Parathyroid adenoma (tissue), 2 donors: ENCODE data around the gene MYO18B.

Source experiments
- H2AFZ ChIP-seq: fragments of 300-600 bp; sonication (generic); one replicate; pipeline ENCODE4 v1.7.0; 2017; ENCODE audit warnings: antibody characterized with exemption, mild to moderate bottlenecking
- H3K27ac ChIP-seq: fragments of 300-600 bp; sonication (generic); one replicate; pipeline ENCODE4 v1.7.0; 2017
- H3K27me3 ChIP-seq: fragments of 300-600 bp; sonication (generic); one replicate; pipeline ENCODE4 v1.7.0; 2017; ENCODE audit warnings: low read length; ENCODE audit not compliant: control insufficient read depth, insufficient read depth
- H3K36me3 ChIP-seq: fragments of 300-600 bp; sonication (generic); one replicate; pipeline ENCODE4 v1.7.0; 2017; ENCODE audit warnings: low read length; ENCODE audit not compliant: control insufficient read depth, insufficient read depth
- H3K4me1 ChIP-seq: fragments of 300-600 bp; sonication (generic); one replicate; pipeline ENCODE4 v1.7.0; 2017; ENCODE audit warnings: control low read depth
- H3K4me2 ChIP-seq: fragments of 300-600 bp; sonication (generic); one replicate; pipeline ENCODE4 v1.7.0; 2017; ENCODE audit warnings: low read length
- H3K4me3 ChIP-seq: fragments of 300-600 bp; sonication (generic); one replicate; pipeline ENCODE4 v1.7.0; 2017; ENCODE audit warnings: low read depth, low read length
- H3K79me2 ChIP-seq: fragments of 300-600 bp; sonication (generic); one replicate; pipeline ENCODE4 v1.7.0; 2017; ENCODE audit warnings: control low read depth
- H3K9ac ChIP-seq: fragments of 300-600 bp; sonication (generic); one replicate; pipeline ENCODE4 v1.7.0; 2017; ENCODE audit warnings: mild to moderate bottlenecking
- H3K9me3 ChIP-seq: fragments of 300-600 bp; sonication (generic); one replicate; pipeline ENCODE4 v1.7.0; 2017; ENCODE audit warnings: low read length; ENCODE audit not compliant: control insufficient read depth
- TF ChIP-seq, protein P1 (sequence below): fragments of 300-600 bp; sonication (generic); IDR thresholded peaks from one replicate; pipeline ENCODE4 v1.7.0; 2017; ENCODE audit warnings: antibody characterized with exemption, mild to moderate bottlenecking
- donor health status: primary hyperparathyroidism.

MYO18B gene

DNA sequence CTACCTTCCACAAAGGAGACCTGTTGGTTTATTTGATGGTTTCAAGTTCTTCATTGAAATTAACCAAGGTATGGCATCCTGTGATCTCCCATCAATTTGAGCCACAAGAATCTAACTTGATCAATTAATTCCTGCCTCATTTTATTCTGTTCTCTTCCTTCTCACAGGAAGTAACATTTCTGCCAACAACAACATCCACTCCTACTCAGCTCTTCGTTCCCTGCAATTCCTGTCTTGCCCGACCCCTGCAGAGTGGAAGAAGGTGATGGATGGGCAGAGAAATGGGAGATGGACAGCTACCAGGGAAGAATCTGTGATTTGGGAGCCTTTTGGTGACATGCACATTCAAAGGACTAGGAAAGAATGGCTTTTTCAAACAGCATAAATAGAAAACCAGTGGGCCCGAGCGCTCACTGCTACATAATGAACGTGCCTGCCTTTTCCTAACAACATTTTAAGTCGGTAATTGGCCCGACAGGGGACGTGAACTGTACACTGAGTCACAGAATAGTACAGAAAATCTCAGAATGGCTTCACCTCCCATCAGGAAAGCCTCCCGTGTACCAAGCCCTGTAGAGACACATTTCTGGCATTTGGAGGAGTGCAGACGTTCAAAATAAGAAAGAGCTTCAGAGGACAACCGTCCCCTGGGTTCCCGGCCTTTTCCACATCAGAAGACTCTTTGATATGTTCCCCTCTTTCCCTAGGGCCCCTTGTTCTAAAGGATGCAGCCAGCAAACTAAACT lies 314.6 kb downstream of the MYO18B start:
- Histone ChIP-seq H3K9ac (no peak overlapping the region), H3K4me2 (no peak overlapping the region), H3K36me3 (no peaks in the 10 kb centered on the region), H3K9me3 (no peaks in the 10 kb centered on the region), H3K27ac (no peak overlapping the region), H3K4me3 (no peak overlapping the region), H3K27me3 (no peaks in the 10 kb centered on the region), H2AFZ (no peak overlapping the region), H3K4me1 (no peaks in the 10 kb centered on the region), H3K79me2 (no peaks in the 10 kb centered on the region)
- TF ChIP-seq, protein P1, sequence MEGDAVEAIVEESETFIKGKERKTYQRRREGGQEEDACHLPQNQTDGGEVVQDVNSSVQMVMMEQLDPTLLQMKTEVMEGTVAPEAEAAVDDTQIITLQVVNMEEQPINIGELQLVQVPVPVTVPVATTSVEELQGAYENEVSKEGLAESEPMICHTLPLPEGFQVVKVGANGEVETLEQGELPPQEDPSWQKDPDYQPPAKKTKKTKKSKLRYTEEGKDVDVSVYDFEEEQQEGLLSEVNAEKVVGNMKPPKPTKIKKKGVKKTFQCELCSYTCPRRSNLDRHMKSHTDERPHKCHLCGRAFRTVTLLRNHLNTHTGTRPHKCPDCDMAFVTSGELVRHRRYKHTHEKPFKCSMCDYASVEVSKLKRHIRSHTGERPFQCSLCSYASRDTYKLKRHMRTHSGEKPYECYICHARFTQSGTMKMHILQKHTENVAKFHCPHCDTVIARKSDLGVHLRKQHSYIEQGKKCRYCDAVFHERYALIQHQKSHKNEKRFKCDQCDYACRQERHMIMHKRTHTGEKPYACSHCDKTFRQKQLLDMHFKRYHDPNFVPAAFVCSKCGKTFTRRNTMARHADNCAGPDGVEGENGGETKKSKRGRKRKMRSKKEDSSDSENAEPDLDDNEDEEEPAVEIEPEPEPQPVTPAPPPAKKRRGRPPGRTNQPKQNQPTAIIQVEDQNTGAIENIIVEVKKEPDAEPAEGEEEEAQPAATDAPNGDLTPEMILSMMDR, result no peak

DNA sequence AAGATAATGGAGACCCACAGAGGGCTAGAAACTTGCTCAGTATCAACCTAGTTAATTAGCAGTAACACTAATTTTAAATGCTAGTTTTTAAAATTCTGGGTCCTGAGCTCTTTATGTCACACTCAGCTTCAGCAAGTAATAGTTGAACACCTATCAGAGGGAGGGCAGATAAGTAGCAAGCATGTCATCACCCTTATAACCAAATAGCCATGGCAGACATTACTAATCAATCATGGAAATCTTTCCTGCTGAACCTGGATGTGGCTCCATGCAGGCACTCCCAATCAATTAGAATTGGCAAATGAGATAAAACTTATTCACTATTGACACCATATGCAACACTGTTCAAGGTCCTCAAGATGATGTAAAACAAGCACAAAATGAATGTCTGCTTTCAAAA lies 315.7 kb downstream of the MYO18B start:
- H3K9me3 ChIP-seq, result no peaks in the 10 kb centered on the region
- no peak overlapping the region for H3K9ac ChIP-seq
- no peak overlapping the region for H3K4me2 ChIP-seq
- TF ChIP-seq, protein P1, result no peak
- H3K4me3 ChIP-seq, result no peak overlapping the region
- H2AFZ ChIP-seq, result no peak overlapping the region
- H3K4me1 ChIP-seq, result no peaks in the 10 kb centered on the region
- H3K27me3 ChIP-seq, result no peaks in the 10 kb centered on the region
- no peaks in the 10 kb centered on the region for H3K79me2 ChIP-seq
- no peak overlapping the region for H3K27ac ChIP-seq
- H3K36me3 ChIP-seq, result no peaks in the 10 kb centered on the region

DNA sequence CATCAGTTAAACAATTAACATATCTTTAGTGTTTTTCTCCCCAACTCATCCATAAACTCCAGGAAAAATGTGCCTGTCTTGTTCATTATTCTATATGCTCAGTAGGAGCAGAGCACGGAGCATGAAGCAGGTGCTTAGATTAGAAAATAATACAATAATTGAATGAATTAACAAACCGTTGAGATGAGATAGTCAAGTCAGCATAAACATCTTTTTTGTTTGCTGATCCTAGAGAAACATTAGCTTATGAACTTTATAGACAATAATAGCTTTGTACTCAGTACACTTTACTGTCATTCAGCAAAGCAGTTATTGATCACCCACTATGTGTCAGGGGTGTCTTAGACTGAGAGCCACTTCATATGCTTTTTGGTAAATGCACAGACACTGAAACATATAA lies 322.1 kb downstream of the MYO18B start:
- H3K79me2 ChIP-seq, result no peaks in the 10 kb centered on the region
- H3K27me3 ChIP-seq, result no peaks in the 10 kb centered on the region
- no peak overlapping the region for H3K27ac ChIP-seq
- no peak overlapping the region for H3K4me3 ChIP-seq
- H3K36me3 ChIP-seq, result no peaks in the 10 kb centered on the region
- TF ChIP-seq, protein P1, result no peak
- no peaks in the 10 kb centered on the region for H3K4me1 ChIP-seq
- no peak overlapping the region for H2AFZ ChIP-seq
- no peak overlapping the region for H3K4me2 ChIP-seq
- no peak overlapping the region for H3K9ac ChIP-seq
- no peaks in the 10 kb centered on the region for H3K9me3 ChIP-seq

GRCh38 chr22:26065847-26066246 lies 323.9 kb downstream of the MYO18B start:
- H3K9me3 ChIP-seq, result no peaks in the 10 kb centered on the region
- no peaks in the 10 kb centered on the region for H3K79me2 ChIP-seq
- H3K27ac ChIP-seq, result no peak overlapping the region
- TF ChIP-seq, protein P1, result no peak
- H3K4me2 ChIP-seq, result no peak overlapping the region
- H2AFZ ChIP-seq, result no peak overlapping the region
- H3K4me1 ChIP-seq, result no peaks in the 10 kb centered on the region
- H3K4me3 ChIP-seq, result no peak overlapping the region
- H3K9ac ChIP-seq, result no peak overlapping the region
- no peaks in the 10 kb centered on the region for H3K27me3 ChIP-seq
- H3K36me3 ChIP-seq, result no peaks in the 10 kb centered on the region

GRCh38 chr22:26066534-26066933 lies 324.5 kb downstream of the MYO18B start:
- peaks cover 3% of the 10 kb centered on the region for H3K36me3 ChIP-seq
- no peak overlapping the region for H3K9ac ChIP-seq
- no peak overlapping the region for H3K4me2 ChIP-seq
- no peak overlapping the region for H2AFZ ChIP-seq
- no peaks in the 10 kb centered on the region for H3K9me3 ChIP-seq
- H3K4me1 ChIP-seq, result no peaks in the 10 kb centered on the region
- H3K27me3 ChIP-seq, result no peaks in the 10 kb centered on the region
- H3K79me2 ChIP-seq, result no peaks in the 10 kb centered on the region
- no peak overlapping the region for H3K27ac ChIP-seq
- no peak overlapping the region for H3K4me3 ChIP-seq
- TF ChIP-seq, protein P1, result no peak
